Omental fat pad (tissue), 4 donors: ENCODE results near the gene LILRB3. TPM values are rescaled to one million over a fixed set of nuclear protein-coding genes. Genes with fewer than 3 reads are reported as not detected.
"Not testable (repeated sequence)": the region's sequence is repeated elsewhere in the genome, so short reads cannot be mapped to it uniquely, and the experiment has no call there.

ENCODE experiments used
- ATAC-seq: fragments of 150-250 bp; one replicate; pipeline ENCODE4 v1.9.1; 2016; ENCODE audit warnings: mild to moderate bottlenecking, moderate library complexity; ENCODE audit not compliant: low FRiP score
- DNase-seq: peaks from one replicate; pipeline ENCODE4 v3.0.0-alpha.2; 2019; ENCODE audit warnings: low spot score
- total RNA-seq, 4 donors: library from RNA; depleted of rRNA; stranded (reverse); fragments of >200 nt; gene quantifications; one replicate each; pipeline ENCODE4 v1.1.0, GENCODE V29; 2016
- TF ChIP-seq, protein P1 (sequence below), 3 donors: fragments of 450-650 bp; IDR thresholded peaks; one replicate each; pipeline ENCODE4 v1.5.1; 2016 to 2017; ENCODE audit warnings: antibody characterized with exemption in 3 of 3, mild to moderate bottlenecking in 3 of 3, moderate library complexity in 2 of 3

The LILRB3 gene
- total RNA-seq, 4 donors from 2014 or later = 11.7 to 135 (median 71.5) TPM

DNA sequence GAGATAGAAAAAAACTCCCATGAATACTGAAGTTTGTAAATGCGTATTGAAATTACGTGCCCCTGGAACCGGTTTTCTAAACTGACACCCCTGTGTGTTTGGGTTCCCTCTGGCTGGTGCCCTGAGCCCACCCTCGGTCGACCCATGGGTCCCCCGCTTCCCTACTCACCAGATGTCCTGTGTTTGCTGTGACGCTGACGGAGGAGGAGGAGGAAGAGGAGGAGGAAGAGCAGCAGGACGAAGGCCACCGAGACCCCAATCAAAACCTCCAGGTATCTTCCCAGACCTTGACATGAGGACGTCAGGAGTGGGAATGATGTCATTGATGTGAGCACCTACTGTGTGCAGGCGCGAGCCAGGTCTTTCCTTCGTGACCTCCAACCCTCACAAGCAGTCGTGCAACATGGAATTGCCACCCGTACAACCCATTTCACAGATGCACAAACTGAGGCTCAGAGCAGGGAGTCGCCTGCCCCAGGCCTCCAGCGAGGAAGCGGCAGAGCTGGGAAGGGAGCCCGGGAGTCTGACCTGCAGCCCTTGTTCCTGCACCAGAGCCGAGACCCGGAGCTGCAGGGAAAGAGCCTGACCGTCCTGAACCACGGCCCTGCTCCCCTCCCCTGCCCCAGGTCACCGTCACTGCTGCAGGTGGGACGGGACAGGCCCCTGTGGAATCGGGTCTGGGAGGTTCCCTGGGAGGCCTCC is 3.7 kb downstream of the LILRB3 start:
- TF ChIP-seq, protein P1, sequence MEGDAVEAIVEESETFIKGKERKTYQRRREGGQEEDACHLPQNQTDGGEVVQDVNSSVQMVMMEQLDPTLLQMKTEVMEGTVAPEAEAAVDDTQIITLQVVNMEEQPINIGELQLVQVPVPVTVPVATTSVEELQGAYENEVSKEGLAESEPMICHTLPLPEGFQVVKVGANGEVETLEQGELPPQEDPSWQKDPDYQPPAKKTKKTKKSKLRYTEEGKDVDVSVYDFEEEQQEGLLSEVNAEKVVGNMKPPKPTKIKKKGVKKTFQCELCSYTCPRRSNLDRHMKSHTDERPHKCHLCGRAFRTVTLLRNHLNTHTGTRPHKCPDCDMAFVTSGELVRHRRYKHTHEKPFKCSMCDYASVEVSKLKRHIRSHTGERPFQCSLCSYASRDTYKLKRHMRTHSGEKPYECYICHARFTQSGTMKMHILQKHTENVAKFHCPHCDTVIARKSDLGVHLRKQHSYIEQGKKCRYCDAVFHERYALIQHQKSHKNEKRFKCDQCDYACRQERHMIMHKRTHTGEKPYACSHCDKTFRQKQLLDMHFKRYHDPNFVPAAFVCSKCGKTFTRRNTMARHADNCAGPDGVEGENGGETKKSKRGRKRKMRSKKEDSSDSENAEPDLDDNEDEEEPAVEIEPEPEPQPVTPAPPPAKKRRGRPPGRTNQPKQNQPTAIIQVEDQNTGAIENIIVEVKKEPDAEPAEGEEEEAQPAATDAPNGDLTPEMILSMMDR (IDR thresholded peaks at IDR 0.05) = no peak
- ATAC-seq (no peak), DNase-seq (no peak)

- DNase-seq (no peak), ATAC-seq (no peak)
- TF ChIP-seq, protein P1 (IDR thresholded peaks at IDR 0.05) = no peak
These were observed 4.5 kb downstream of the LILRB3 start for GRCh38 chr19:54218259-54218658.

GRCh38 chr19:54217517-54218247 is 5.1 kb downstream of the LILRB3 start:
- ATAC-seq, DNase-seq: not testable (repeated sequence)

DNA sequence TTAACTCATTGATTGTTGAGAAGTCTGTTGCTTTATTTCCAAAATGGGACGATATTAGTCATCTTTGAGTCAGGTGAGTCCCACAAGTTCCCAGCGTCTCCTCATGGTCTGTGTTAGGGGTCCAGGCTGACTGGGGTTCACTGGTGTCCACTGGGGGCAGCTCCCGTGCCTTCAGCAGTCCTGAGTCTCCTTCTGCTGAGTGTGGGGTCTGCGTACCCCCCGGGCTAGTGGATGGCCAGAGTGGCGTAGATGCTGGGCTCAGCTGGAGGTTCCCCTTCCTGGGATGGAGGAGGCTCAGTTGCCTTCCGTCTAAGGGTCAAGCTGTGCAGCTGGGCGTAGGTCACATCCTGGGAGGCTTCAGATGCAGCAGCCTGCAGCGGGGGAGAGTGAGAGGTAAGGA is 5.9 kb downstream of the LILRB3 start:
- ATAC-seq (no peak), DNase-seq (no peak)
- TF ChIP-seq, protein P1 (IDR thresholded peaks at IDR 0.05) = no peak

- ATAC-seq, DNase-seq: not testable (repeated sequence)
These were observed 8.1 kb downstream of the LILRB3 start for GRCh38 chr19:54214734-54215133.

DNA sequence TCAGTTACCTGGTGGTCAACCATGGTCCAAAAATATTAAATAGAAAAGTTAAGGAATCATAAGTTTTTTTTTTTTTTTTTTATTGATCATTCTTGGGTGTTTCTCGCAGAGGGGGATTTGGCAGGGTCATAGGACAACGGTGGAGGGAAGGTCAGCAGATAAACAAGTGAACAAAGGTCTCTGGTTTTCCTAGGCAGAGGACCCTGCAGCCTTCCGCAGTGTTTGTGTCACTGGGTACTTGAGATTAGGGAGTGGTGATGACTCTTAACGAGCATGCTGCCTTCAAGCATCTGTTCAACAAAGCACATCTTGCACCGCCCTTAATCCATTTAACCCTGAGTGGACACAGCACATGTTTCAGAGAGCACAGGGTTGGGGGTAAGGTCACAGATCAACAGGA is 8.6 kb downstream of the LILRB3 start:
- not testable (repeated sequence) for DNase-seq, ATAC-seq

DNA sequence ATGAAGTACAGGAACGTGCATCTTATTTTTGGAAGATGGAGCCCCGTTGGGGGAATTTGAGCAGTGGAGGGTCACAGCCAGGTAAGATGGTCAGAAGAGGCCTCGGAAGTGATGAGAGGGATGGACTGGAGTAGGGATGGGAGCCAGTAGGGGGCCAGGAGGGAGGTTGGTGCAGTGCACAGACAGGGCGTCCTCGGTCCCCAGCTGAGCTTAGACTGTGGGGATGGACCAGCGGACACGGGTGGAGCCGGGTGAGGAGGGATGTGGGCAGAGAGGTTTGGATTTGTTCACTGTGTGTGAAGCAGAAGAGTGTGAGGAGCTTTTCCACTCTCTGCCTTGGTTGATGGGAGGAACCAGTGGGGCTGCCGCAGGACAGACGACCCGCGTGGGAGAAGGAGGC is 11.6 kb downstream of the LILRB3 start:
- DNase-seq = no peak
- TF ChIP-seq, protein P1 (IDR thresholded peaks at IDR 0.05) = no peak
- no peak for ATAC-seq

DNA sequence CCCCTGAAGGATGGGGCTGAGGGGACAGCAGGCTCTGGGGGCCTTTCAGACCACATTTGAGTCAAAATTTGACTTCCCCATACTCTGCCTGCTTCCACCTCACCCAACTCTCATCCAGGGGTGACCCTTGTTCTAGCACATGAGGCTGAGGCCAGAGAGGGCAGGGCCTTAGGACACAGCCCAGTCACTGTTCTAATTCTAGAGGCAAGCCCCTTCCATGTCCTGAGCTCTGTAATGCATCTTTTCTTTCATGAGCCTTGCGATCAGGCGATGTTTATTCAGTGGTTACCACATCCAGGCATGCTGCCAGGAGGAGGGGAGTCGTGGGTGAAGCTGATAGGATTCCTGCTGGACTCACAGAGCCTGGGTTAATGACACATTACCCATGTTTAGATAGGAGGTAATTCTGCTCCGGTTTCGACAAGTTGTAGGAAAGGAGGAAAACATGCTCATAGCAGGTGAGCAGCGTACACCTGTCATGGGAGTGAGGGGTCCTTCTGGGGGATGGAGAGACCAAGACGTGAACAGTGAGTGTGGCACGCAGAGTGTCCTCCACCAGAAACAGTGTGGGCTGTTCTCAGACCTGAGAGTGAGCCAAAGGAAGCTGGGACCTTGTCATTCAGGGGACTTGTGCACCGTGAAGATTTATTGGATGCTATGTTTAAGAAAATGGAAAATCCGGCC is 12.9 kb downstream of the LILRB3 start:
- DNase-seq = peak; percentile 93
- ATAC-seq = peak; percentile 76
- TF ChIP-seq, protein P1 (IDR thresholded peaks at IDR 0.05) = no peak
